Progenitor cell of endocrine pancreas (in vitro differentiated cells): ENCODE measurements around the gene DHX34. TPM values are rescaled to one million over a fixed set of nuclear protein-coding genes. Genes with fewer than 3 reads are reported as not detected.
"Not testable (repeated sequence)": the region's sequence is repeated elsewhere in the genome, so short reads cannot be mapped to it uniquely, and the experiment has no call there.

ENCODE experiments used
- DNase-seq: peaks from one replicate; pipeline ENCODE4 v3.0.0; 2021; ENCODE audit warnings: low spot score; ENCODE audit not compliant: unreplicated experiment
- H3K27ac Mint-ChIP-seq: 2 replicates; pipeline ENCODE4 v1.8.0; 2021; ENCODE audit warnings: mild to moderate bottlenecking, moderate library complexity, mixed read lengths
- H3K27me3 Mint-ChIP-seq: 2 replicates; pipeline ENCODE4 v1.8.0; 2021; ENCODE audit warnings: mixed read lengths
- H3K36me3 Mint-ChIP-seq: 2 replicates; pipeline ENCODE4 v1.8.0; 2022; ENCODE audit warnings: mixed read lengths; ENCODE audit not compliant: insufficient read depth
- H3K4me1 Mint-ChIP-seq: 2 replicates; pipeline ENCODE4 v1.8.0; 2021; ENCODE audit warnings: low read depth, mixed read lengths
- H3K4me3 Mint-ChIP-seq: 2 replicates; pipeline ENCODE4 v1.8.0; 2021; ENCODE audit warnings: low read depth, mild to moderate bottlenecking, moderate library complexity, mixed read lengths
- H3K9me3 Mint-ChIP-seq: 2 replicates; pipeline ENCODE4 v1.8.0; 2021; ENCODE audit warnings: low read depth, mixed read lengths
- CTCF ChIP-seq: fragments of 200-600 bp; sonication (generic); IDR thresholded peaks from one replicate; pipeline ENCODE4 v1.5.0; 2021; ENCODE audit warnings: antibody characterized with exemption, mild to moderate bottlenecking; ENCODE audit not compliant: unreplicated experiment
- total RNA-seq: library from RNA; stranded (reverse); gene quantifications from 2 replicates; pipeline ENCODE4 v1.2.1, GENCODE V29; 2021

Gene DHX34
- total RNA-seq, 1 donor from 2014 or later = 42.1 TPM

- Mint-ChIP-seq H3K4me1 (no peaks in the 10 kb centered on the region), H3K9me3 (no peaks in the 10 kb centered on the region), H3K27me3 (peaks cover 9% of the 10 kb centered on the region), H3K4me3 (no peak overlapping the region), H3K27ac (no peak overlapping the region), H3K36me3 (no peaks in the 10 kb centered on the region)
- no peak for DNase-seq
- no peak for TF ChIP-seq CTCF
Observed at GRCh38 chr19:47408156-47408938, 59.2 kb downstream of the DHX34 start.

GRCh38 chr19:47411101-47411500 lies 62.0 kb downstream of the DHX34 start:
- no peak for DNase-seq
- TF ChIP-seq CTCF = no peak
- Mint-ChIP-seq H3K27me3 (peaks cover 11% of the 10 kb centered on the region), H3K9me3 (no peaks in the 10 kb centered on the region), H3K36me3 (no peaks in the 10 kb centered on the region), H3K27ac (peak overlapping the region; percentile 52), H3K4me3 (no peak overlapping the region), H3K4me1 (no peaks in the 10 kb centered on the region)

- H3K36me3 Mint-ChIP-seq, H3K27ac Mint-ChIP-seq, H3K9me3 Mint-ChIP-seq, DNase-seq, H3K4me3 Mint-ChIP-seq, H3K4me1 Mint-ChIP-seq: not testable (repeated sequence)
- H3K27me3 Mint-ChIP-seq = peaks cover 15% of the 10 kb centered on the region
Observed at GRCh38 chr19:47411696-47412095, 62.6 kb downstream of the DHX34 start.

GRCh38 chr19:47413941-47414340 lies 64.8 kb downstream of the DHX34 start:
- Mint-ChIP-seq H3K27me3 (peaks cover 29% of the 10 kb centered on the region), H3K36me3 (no peaks in the 10 kb centered on the region), H3K4me3 (no peak overlapping the region), H3K27ac (no peak overlapping the region), H3K9me3 (no peaks in the 10 kb centered on the region), H3K4me1 (peaks cover 4% of the 10 kb centered on the region)
- TF ChIP-seq CTCF = no peak
- DNase-seq = no peak

- Mint-ChIP-seq H3K4me3 (no peak overlapping the region), H3K27ac (no peak overlapping the region), H3K36me3 (no peaks in the 10 kb centered on the region), H3K27me3 (peaks cover 29% of the 10 kb centered on the region), H3K9me3 (no peaks in the 10 kb centered on the region), H3K4me1 (peaks cover 4% of the 10 kb centered on the region)
- no peak for TF ChIP-seq CTCF
- DNase-seq = no peak
Observed at GRCh38 chr19:47414469-47414868, 65.4 kb downstream of the DHX34 start.
